ENCODE measurements around the gene CPNE8.
"Not testable (repeated sequence)": the region's sequence is repeated elsewhere in the genome, so short reads cannot be mapped to it uniquely, and the experiment has no call there.

Gene CPNE8

GRCh38 chr12:38823314-38823713, 82.1 kb downstream of the CPNE8 start:
- DNase-seq = no peak

- DNase-seq = no peak
These were observed 87.4 kb downstream of the CPNE8 start for GRCh38 chr12:38817942-38818341.

GRCh38 chr12:38813923-38814322, 91.5 kb downstream of the CPNE8 start:
- no peak for DNase-seq

GRCh38 chr12:38811814-38812356, 93.5 kb downstream of the CPNE8 start:
- no peak for DNase-seq

DNA sequence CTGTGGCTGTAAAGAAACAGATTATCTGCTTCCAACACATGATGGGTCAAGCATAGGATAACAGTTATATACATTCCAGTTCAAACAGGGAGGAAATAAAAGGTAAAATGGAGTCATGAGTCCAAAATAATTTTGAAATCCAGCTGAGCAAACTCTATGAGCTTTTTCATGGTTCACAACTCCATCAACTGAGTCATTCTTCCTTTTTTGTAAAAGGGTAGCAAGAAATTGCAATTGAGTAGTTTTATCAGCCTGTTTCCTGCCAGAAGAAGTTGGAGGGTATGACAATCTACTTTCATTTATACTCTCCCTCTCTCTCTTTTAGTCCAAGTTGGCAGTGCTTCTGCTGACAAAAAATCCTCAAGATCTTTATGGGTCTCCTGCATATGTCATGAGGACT, 95.6 kb downstream of the CPNE8 start:
- DNase-seq = no peak

DNA sequence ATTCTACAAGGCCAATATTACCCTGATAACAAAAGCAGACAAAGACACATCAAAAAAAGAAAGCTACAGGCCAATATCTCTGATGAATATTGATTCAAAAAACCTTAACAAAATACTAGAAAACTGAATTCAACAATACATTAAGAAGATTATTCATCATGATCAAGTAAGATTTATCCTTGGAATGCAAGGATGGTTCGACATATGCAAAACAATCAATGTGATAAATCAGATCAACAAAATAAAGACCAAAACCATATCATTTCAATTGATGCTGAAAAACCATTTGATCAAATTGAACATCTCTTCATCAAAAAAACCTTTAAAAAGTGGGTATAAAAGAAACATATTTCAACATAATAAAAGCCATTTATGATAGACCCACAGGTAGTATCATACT, 117.3 kb downstream of the CPNE8 start:
- DNase-seq = no peak

GRCh38 chr12:38785381-38785780, 120.0 kb downstream of the CPNE8 start:
- no peak for DNase-seq

DNA sequence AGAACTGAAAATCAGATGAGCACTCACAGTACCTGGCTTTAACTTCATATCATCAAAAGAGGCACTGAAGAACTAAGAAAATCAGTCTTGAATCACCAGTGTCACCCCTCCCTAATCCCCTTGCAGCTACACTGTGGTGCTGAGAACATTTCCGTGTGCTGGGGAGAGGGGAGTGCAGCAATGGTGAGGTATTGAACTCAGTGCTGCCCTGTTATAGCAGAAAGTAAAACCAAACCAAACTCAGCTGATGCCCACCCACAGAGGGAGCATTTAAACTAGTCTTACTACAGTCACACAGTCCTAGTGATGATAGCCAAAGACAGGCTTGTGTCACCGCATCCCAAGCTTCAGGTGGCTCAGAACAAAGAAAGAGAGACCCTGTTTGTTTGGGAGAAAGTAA, 122.1 kb downstream of the CPNE8 start:
- no peak for DNase-seq

- DNase-seq = no peak
These were observed 123.0 kb downstream of the CPNE8 start for GRCh38 chr12:38782359-38782758.

DNA sequence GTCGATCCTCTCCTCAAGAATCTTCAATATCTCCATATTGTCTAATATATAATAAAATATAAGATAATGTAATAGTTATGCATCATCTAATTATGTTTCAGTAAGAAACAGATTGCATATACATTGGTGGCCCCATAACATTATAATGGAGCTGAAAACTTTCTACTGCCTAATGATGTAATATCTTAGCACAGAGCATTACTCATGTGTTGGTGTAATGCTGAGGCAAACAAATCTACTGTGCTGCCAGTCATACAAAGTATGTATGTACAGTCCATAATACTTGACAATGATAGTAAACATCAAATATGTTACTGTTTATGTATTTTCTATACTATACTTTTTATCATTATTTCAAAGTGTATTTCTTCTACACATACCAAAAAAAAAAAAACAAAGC, 128.7 kb downstream of the CPNE8 start:
- DNase-seq = no peak

GRCh38 chr12:38775457-38775856, 129.9 kb downstream of the CPNE8 start:
- DNase-seq = no peak

DNA sequence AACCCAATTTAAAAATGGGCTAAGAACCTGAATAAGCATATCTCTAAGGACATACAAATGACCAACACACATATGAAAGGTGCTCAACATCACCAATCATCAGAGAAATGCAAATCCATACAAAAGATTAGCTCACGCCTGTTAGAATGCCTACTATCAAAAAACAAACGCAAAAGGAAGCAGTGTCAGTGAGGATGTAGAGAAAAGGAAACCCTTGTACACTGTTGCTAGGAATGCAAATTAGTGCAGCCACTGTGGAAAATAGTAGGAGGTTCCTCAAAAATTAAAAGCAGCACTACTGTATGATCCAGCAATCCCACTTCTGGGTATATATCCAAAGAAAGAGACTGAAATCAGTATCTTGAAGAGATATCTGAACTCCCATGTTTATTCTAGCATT, 133.0 kb downstream of the CPNE8 start:
- no peak for DNase-seq

- DNase-seq = no peak
These were observed 133.5 kb downstream of the CPNE8 start for GRCh38 chr12:38771871-38772270.

DNA sequence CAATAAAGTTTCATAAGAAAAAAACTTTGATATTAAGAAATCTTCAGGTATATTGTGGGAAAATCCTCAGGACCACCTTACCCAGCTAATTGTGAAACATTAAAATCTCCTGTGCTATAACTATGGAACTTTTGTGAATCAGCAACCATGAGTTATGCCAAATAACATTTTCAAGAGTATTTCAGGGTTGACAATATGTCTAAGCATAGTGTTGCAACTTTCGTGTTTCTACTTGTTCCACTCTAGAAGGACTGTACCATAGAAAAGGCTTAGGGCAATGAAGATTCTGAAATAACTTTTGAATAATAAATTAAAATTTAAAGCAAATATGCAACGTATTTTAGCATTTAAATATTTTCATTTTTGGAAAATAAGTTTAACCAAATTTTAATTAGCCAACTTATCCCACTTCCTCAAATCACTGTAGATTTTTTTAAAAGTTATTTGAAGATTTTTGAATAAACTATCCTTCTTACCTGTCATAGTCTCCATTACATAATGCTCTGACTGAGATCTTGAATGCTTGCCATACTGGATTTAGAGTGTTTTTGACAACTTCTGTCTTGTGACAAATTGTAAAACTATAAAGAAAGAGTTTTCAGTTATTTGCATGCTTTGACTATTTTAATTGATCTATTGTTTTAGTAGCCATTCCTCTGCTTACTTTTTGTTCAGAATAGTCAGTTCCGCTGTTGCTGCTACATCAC, 143.6 kb downstream of the CPNE8 start:
- DNase-seq = no peak

- no peak for DNase-seq
These were observed 144.3 kb downstream of the CPNE8 start for GRCh38 chr12:38761111-38761510.

- no peak for DNase-seq
These were observed 145.8 kb downstream of the CPNE8 start for GRCh38 chr12:38759621-38760020.

DNA sequence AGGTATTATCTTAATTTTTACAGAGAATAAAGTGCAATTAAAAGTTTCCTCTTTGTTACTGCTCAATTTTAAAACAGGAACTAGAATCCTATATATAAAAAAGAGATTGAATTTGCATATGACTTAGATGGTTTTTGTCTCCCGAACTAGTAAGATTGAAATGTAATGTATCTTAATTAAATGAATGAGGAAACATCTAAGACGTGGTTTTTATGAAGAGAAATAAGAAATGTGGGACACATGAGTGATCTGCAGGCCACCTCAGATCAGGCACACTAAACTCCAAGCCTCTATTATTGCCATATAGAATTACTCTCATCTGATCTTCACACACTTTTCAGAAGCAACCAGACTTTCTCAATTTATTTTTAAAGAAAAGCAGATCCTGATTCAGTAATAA, 158.6 kb downstream of the CPNE8 start:
- no peak for DNase-seq

- DNase-seq = no peak
These were observed 159.8 kb downstream of the CPNE8 start for GRCh38 chr12:38745601-38746000.

GRCh38 chr12:38744041-38744440, 161.3 kb downstream of the CPNE8 start:
- no peak for DNase-seq

DNA sequence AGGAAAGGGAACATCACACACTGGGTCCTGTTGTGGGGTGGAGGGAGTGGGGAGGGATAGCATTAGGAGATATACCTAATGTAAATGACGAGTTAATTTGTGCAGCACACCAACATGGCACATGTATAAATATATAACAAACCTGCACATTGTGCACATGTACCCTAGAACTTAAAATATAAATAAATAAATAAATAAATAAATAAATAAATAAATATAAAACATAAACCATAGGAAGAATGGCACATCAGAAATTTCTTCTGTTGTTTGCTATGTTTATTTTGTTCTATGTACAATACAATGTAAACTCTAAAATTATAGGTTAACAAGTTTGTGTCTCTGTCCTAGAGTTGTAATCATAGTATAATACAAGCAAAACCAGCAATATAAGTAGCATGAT, 162.9 kb downstream of the CPNE8 start:
- DNase-seq = not testable (repeated sequence)

DNA sequence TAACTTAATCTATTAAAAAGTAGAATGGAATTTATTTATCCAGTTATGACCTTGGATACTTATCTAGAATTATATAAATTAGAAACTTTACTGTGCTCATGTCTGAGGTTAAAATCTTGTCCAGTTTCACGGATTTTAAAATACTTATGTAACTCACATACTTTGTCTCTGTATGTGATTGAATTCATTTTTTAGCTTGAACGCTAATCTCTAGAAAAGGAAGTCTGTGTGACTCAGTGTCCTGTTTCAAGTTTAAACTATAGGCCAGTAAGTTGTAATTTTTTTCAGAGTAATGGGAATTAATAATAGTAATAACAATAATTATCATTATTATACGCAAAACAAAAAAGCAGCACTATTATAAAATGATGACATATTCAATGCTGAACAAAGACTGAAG, 168.6 kb downstream of the CPNE8 start:
- no peak for DNase-seq

DNA sequence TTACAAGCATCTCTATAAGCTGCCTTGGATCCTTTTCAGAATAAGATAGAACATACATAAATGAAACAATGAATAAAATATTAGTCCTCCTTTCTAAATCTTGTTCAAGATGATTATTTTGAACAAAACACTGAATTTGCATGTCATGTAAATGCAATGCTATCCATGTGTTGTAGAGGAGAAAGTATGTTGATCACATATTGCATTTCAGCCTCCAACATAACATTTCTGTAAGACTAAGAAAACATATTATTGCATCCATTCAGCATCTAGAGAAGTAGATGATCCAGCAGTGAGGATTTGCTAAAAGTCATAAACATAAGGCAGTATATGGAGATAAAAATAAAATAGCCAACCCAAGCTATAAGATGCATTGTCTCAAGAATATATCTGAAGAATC, 172.6 kb downstream of the CPNE8 start:
- DNase-seq = no peak

- no peak for DNase-seq
These were observed 176.5 kb downstream of the CPNE8 start for GRCh38 chr12:38728894-38729293.

DNA sequence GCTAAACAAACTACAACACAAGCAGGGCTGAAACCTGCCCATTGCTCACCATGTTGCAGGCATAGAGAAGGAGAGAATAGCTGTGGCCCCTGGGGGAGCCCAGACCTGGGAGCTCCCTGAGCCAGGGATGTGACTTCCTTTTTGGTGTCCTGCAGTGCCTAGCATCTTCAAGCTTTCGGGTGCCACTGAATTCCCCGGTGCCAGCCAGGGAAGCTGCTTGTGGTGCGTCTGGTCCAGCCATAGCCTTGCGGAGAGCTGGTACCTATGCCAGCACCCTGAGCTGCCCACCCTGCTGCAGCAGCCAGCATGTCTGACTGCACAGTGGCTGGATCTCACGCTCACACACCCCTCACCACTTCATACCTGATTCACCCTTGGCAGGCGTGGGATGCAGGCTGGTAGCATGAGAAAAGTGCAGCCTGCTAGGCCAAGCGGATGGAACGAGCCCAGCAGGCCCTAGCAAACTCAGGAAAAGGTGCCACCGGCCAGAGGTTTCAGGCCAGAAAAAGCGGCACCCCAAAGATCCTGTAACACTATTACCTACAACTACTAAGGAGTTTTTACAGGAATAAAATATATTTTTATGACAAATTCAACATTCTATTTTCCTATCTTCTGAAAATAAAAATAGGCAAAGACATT, 183.7 kb downstream of the CPNE8 start:
- DNase-seq = no peak

DNA sequence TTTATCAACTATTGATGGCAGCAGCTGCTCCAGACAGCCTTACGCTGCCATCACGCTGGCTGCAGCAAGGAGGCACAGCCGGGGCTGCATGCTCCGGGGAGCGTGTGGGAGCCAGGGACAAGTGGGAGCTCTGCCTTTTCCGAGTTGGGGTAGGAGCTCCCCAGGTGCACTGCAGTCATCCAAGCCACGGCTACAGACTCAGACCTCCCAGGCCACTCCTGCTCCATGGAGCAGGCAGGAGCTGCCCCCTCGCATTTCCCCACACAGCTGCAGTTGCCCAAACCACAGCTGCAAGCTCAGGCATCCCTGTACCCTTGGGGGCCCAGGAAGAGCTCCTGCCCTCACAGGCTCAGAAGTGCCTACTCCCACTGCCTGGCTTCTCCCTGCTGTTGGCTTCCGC, 184.7 kb downstream of the CPNE8 start:
- DNase-seq = no peak
